Measurements from ENCODE around the gene SCLT1. TPM values are rescaled to one million over a fixed set of nuclear protein-coding genes. Genes with fewer than 3 reads are reported as not detected.

Gene SCLT1
- polyA plus RNA-seq, 1 of the 3 experiments (the other 2 are of a cell fraction), result 2.2 TPM

- no peaks in the 10 kb centered on the region for H3F3A ChIP-seq (replicated peaks; ENCODE audit: insufficient read depth)
Observed at GRCh38 chr4:128961405-128961804, 131.9 kb downstream of the SCLT1 start.

GRCh38 chr4:128958194-128958593 lies 135.1 kb downstream of the SCLT1 start:
- no peaks in the 10 kb centered on the region; the same call in 1 of the 2 replicates for H3K9me3 ChIP-seq

More at GRCh38 chr4:128961405-128961804, 131.9 kb downstream of the SCLT1 start:
- no peaks in the 10 kb centered on the region for H4K20me1 ChIP-seq (ENCODE audit: insufficient read depth)
- no peak overlapping the region for H3K4me3 ChIP-seq (ENCODE audit: low read depth in 2 of 2, low read length in 1 of 2)
- H3K4me2 ChIP-seq, result no peak overlapping the region
- H3K36me3 ChIP-seq (replicated peaks in 1 of 2; ENCODE audit: control insufficient read depth in 1 of 2, insufficient read depth in 2 of 2, low read length in 1 of 2), result peaks cover 4 to 15% of the 10 kb centered on the region in 2 experiments
- CTCF ChIA-PET, result no interaction called here
- H3K4me1 ChIP-seq (ENCODE audit: control insufficient read depth in 1 of 2, insufficient read depth in 2 of 2, low read depth in 1 of 2, low read length in 1 of 2), result no peaks in the 10 kb centered on the region
- H2AFZ ChIP-seq (ENCODE audit: low read depth), result no peak overlapping the region
- H3K27ac ChIP-seq (ENCODE audit: low read depth in 2 of 2, low read length in 1 of 2), result no peak overlapping the region
- no peaks in the 10 kb centered on the region for H3K9me2 ChIP-seq
- H3K27me3 ChIP-seq (ENCODE audit: insufficient read depth), result no peaks in the 10 kb centered on the region
- H3K79me2 ChIP-seq (ENCODE audit: insufficient read depth), result no peaks in the 10 kb centered on the region
- DNase-seq, result no peak
- TF ChIP-seq EP300 (IDR thresholded peaks at IDR 0.05; ENCODE audit: borderline replicate concordance in 1 of 2, low read depth in 1 of 2, low read length in 1 of 2) (no peak), TCF12 (IDR thresholded peaks at IDR 0.05) (no peak), CHD2 (IDR thresholded peaks at IDR 0.05; ENCODE audit: low read length, partially characterized antibody) (no peak), EZH2phosphoT487 (IDR thresholded peaks at IDR 0.05; ENCODE audit: borderline replicate concordance, low read depth) (no peak), RFX5 (IDR thresholded peaks at IDR 0.05; ENCODE audit: low read length) (no peak), NRF1 (IDR thresholded peaks at IDR 0.05; ENCODE audit: low read depth, low read length) (no peak), YY1 (IDR thresholded peaks at IDR 0.05; ENCODE audit: low read depth) (no peak), JUND (IDR thresholded peaks at IDR 0.05) (no peak), SMC3 (IDR thresholded peaks at IDR 0.05; ENCODE audit: low read depth, low read length) (no peak), RCOR1 (IDR thresholded peaks at IDR 0.05; ENCODE audit: low read length) (no peak), FOXM1 (IDR thresholded peaks at IDR 0.05; ENCODE audit: low read depth) (no peak), SIN3A (IDR thresholded peaks at IDR 0.05; ENCODE audit: borderline replicate concordance, low read depth, low read length) (no peak), FOSL2 (IDR thresholded peaks at IDR 0.05; ENCODE audit: borderline replicate concordance, low read depth) (no peak)
- TF ChIP-seq, protein P1, sequence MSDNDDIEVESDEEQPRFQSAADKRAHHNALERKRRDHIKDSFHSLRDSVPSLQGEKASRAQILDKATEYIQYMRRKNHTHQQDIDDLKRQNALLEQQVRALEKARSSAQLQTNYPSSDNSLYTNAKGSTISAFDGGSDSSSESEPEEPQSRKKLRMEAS (IDR thresholded peaks at IDR 0.05; ENCODE audit: low read depth), result no peak
- POLR2A ChIA-PET, result no interaction called here
- no peak overlapping the region for H3K9ac ChIP-seq
- no peaks in the 10 kb centered on the region for H3K9me3 ChIP-seq

More at GRCh38 chr4:128958194-128958593, 135.1 kb downstream of the SCLT1 start:
- H4K20me1 ChIP-seq (ENCODE audit: insufficient read depth), result no peaks in the 10 kb centered on the region
- H3K79me2 ChIP-seq (ENCODE audit: insufficient read depth), result no peaks in the 10 kb centered on the region
- peaks cover 11 to 13% of the 10 kb centered on the region in 2 experiments for H3K36me3 ChIP-seq (replicated peaks in 1 of 2; ENCODE audit: control insufficient read depth in 1 of 2, insufficient read depth in 2 of 2, low read length in 1 of 2)
- no peaks in the 10 kb centered on the region for H3K9me2 ChIP-seq
- ChIA-PET POLR2A (no interaction called here), CTCF (interaction anchor here (1.0 to 1.6 kb wide), 2 partner anchors 12 to 21 kb away, joined by 3 to 4 read pairs; no protein-coding TSS in a partner anchor)
- H3K4me2 ChIP-seq, result no peak overlapping the region
- H3K27ac ChIP-seq (ENCODE audit: low read depth in 2 of 2, low read length in 1 of 2), result no peak overlapping the region
- no peak overlapping the region for H3K4me3 ChIP-seq (ENCODE audit: low read depth in 2 of 2, low read length in 1 of 2)
- no peaks in the 10 kb centered on the region; a peak in 1 of 4 replicates for H3K4me1 ChIP-seq (ENCODE audit: control insufficient read depth in 1 of 2, insufficient read depth in 2 of 2, low read depth in 1 of 2, low read length in 1 of 2)
- peaks cover 2% of the 10 kb centered on the region for H3F3A ChIP-seq (replicated peaks; ENCODE audit: insufficient read depth)
- no peak for DNase-seq
- WGBS (ENCODE audit: low lambda C conversion rate), result 88% methylated on average over 2 of the region's 2 CpGs
- no peaks in the 10 kb centered on the region for H3K27me3 ChIP-seq (ENCODE audit: insufficient read depth)
- H3K9ac ChIP-seq, result no peak overlapping the region
- no peak for TF ChIP-seq SMC3 (IDR thresholded peaks at IDR 0.05; ENCODE audit: low read depth, low read length)
- TF ChIP-seq POLR2AphosphoS5 (IDR thresholded peaks at IDR 0.05; ENCODE audit: low read depth, low read length), result no peak
- no peak for TF ChIP-seq IRF3 (IDR thresholded peaks at IDR 0.05; ENCODE audit: low read depth, low read length)
- no peak for TF ChIP-seq GATA2 (CRISPR knock-in tag; IDR thresholded peaks at IDR 0.05)
- TF ChIP-seq MXI1 (IDR thresholded peaks at IDR 0.05; ENCODE audit: low read depth, low read length), result no peak
- no peak for TF ChIP-seq CTCF (IDR thresholded peaks at IDR 0.05)
- no peak for TF ChIP-seq FOXM1 (IDR thresholded peaks at IDR 0.05; ENCODE audit: low read depth)
- TF ChIP-seq TEAD4 (IDR thresholded peaks at IDR 0.05; ENCODE audit: borderline replicate concordance, insufficient read depth), result no peak
- TF ChIP-seq NFIC (IDR thresholded peaks at IDR 0.05; ENCODE audit: borderline replicate concordance), result no peak
- no peak for TF ChIP-seq JUND (IDR thresholded peaks at IDR 0.05)
- no peak overlapping the region for H2AFZ ChIP-seq (ENCODE audit: low read depth)
